Left kidney (tissue), 2 donors: ENCODE results near the gene PFDN1. TPM values are rescaled to one million over a fixed set of nuclear protein-coding genes. Genes with fewer than 3 reads are reported as not detected.

Experiments used
- DNase-seq: peaks from one replicate; pipeline ENCODE4 v3.0.0-alpha.2; 2013
- polyA plus RNA-seq: library from polyadenylated mRNA; unstranded; fragments of 120-200 nt; gene quantifications from one replicate; pipeline ENCODE4 v1.2.1, GENCODE V29; 2013; ENCODE audit not compliant: insufficient read length

Gene PFDN1
- polyA plus RNA-seq, 1 donor = 112 TPM

- DNase-seq = peak; percentile 64
These were observed 33.5 kb upstream of the PFDN1 start for GRCh38 chr5:140336388-140336787.

- no peak for DNase-seq
These were observed 28.7 kb upstream of the PFDN1 start for GRCh38 chr5:140331638-140332037.

- DNase-seq = no peak
These were observed 27.0 kb upstream of the PFDN1 start for GRCh38 chr5:140329739-140330481.

- no peak for DNase-seq
These were observed 25.3 kb upstream of the PFDN1 start for GRCh38 chr5:140328036-140328764.

GRCh38 chr5:140327589-140327988 is 24.7 kb upstream of the PFDN1 start:
- DNase-seq = no peak

GRCh38 chr5:140325486-140325885 is 22.6 kb upstream of the PFDN1 start:
- DNase-seq = no peak

GRCh38 chr5:140324617-140325241 is 21.8 kb upstream of the PFDN1 start:
- no peak for DNase-seq

- no peak for DNase-seq
These were observed 21.2 kb upstream of the PFDN1 start for GRCh38 chr5:140324041-140324600.

GRCh38 chr5:140322751-140323731 is 20.1 kb upstream of the PFDN1 start:
- DNase-seq = no peak

GRCh38 chr5:140321796-140322195 is 18.9 kb upstream of the PFDN1 start:
- no peak for DNase-seq

GRCh38 chr5:140319833-140320232 is 16.9 kb upstream of the PFDN1 start:
- no peak for DNase-seq

- no peak for DNase-seq
These were observed 15.9 kb upstream of the PFDN1 start for GRCh38 chr5:140318792-140319191.

- DNase-seq = no peak
These were observed 15.0 kb upstream of the PFDN1 start for GRCh38 chr5:140317859-140318258.

- no peak for DNase-seq
These were observed 9.9 kb upstream of the PFDN1 start for GRCh38 chr5:140312791-140313189.

GRCh38 chr5:140312067-140312790 is 9.3 kb upstream of the PFDN1 start:
- no peak for DNase-seq

- no peak for DNase-seq
These were observed 8.1 kb upstream of the PFDN1 start for GRCh38 chr5:140311011-140311467.

- no peak for DNase-seq
These were observed 7.5 kb upstream of the PFDN1 start for GRCh38 chr5:140310434-140310833.

GRCh38 chr5:140309706-140310249 is 6.9 kb upstream of the PFDN1 start:
- DNase-seq = no peak

- no peak for DNase-seq
These were observed 2.6 kb upstream of the PFDN1 start for GRCh38 chr5:140305471-140305870.

- DNase-seq = no peak
These were observed 1.1 kb upstream of the PFDN1 start for GRCh38 chr5:140303966-140304365.

GRCh38 chr5:140301136-140301535 is 1.8 kb downstream of the PFDN1 start:
- DNase-seq = no peak
